Uterus (tissue), 4 donors: ENCODE measurements around the gene SH2D7. TPM values are rescaled to one million over a fixed set of nuclear protein-coding genes. Genes with fewer than 3 reads are reported as not detected.

ENCODE experiments used
- DNase-seq, 2 donors: peaks; one replicate each; pipeline ENCODE4 v3.0.0-alpha.2; 2019 to 2020
- H3K27ac ChIP-seq, 2 donors: fragments of 200-600 bp; sonication (generic); 1 replicate in 1 of 2; 2 replicates in 1 of 2; pipeline ENCODE4 v1.5.1; 2016 to 2018
- H3K27me3 ChIP-seq, 2 donors: fragments of 200-600 bp; sonication (generic); one replicate each; pipeline ENCODE4 v1.5.1; 2018 to 2019; ENCODE audit warnings: control low read depth in 1 of 2
- H3K36me3 ChIP-seq, 2 donors: fragments of 200-600 bp; sonication (generic); one replicate each; pipeline ENCODE4 v1.5.1; 2019; ENCODE audit warnings: control low read depth in 1 of 2
- H3K4me1 ChIP-seq, 2 donors: fragments of 200-600 bp; sonication (generic); one replicate each; pipeline ENCODE4 v1.5.1; 2018 to 2019; ENCODE audit warnings: control low read depth in 1 of 2
- H3K4me3 ChIP-seq, 2 donors: fragments of 200-600 bp; sonication (generic); 1 replicate in 1 of 2; 2 replicates in 1 of 2; pipeline ENCODE4 v1.5.1; 2018 to 2019; ENCODE audit warnings: mild to moderate bottlenecking in 1 of 2
- H3K9me3 ChIP-seq, 2 donors: fragments of 200-600 bp; sonication (generic); one replicate each; pipeline ENCODE4 v1.5.1; 2019; ENCODE audit warnings: control low read depth in 1 of 2
- CTCF ChIP-seq, 4 experiments: fragments of 200-600 bp in 2 of 4; fragments of 450-650 bp in 2 of 4; sonication (generic) in 2 of 4; IDR thresholded peaks; one replicate each; pipeline ENCODE4 v1.5.1; 2016 to 2019; ENCODE audit warnings: antibody characterized with exemption in 4 of 4, mild to moderate bottlenecking in 2 of 4, moderate library complexity in 1 of 4
- POLR2A ChIP-seq, 2 donors: fragments of 450-650 bp; IDR thresholded peaks; one replicate each; pipeline ENCODE4 v1.6.1; 2016; ENCODE audit warnings: antibody characterized with exemption in 2 of 2, mild to moderate bottlenecking in 1 of 2, moderate library complexity in 1 of 2
- intact Hi-C: fragments of 100-400 bp; cut with DNase I; formaldehyde crosslinking; loops from one replicate; pipeline ENCODE4 v1.15.1; 2023; ENCODE audit warnings: low total_unique reads
- total RNA-seq, 4 donors: library from RNA; depleted of rRNA in 3 of 4; stranded (reverse); fragments of >200 nt in 3 of 4; gene quantifications; one replicate each; pipeline versions ENCODE4 v1.1.0 to v1.2.4, GENCODE V29; 2014 to 2023
- donor health status: DM: yes; HTN: yes; CAD: no.

The SH2D7 gene
- total RNA-seq, 4 donors from 2014 or later: not detected

GRCh38 chr15:78088773-78089080 is 3.6 kb upstream of the SH2D7 start:
- Histone ChIP-seq H3K27ac (no peak overlapping the region), H3K4me3 (no peak overlapping the region), H3K36me3 (no peaks in the 10 kb centered on the region), H3K9me3 (no peaks in the 10 kb centered on the region), H3K4me1 (no peaks in the 10 kb centered on the region), H3K27me3 (no peaks in the 10 kb centered on the region)
- DNase-seq: no peak
- no peak for TF ChIP-seq CTCF (IDR thresholded peaks at IDR 0.05)
- no peak for TF ChIP-seq POLR2A (IDR thresholded peaks at IDR 0.05)
- intact Hi-C loops: no loop called here

GRCh38 chr15:78090422-78091063 is 1.8 kb upstream of the SH2D7 start:
- Histone ChIP-seq H3K9me3 (no peaks in the 10 kb centered on the region), H3K27ac (no peak overlapping the region), H3K4me1 (no peaks in the 10 kb centered on the region), H3K27me3 (no peaks in the 10 kb centered on the region), H3K4me3 (no peak overlapping the region), H3K36me3 (no peaks in the 10 kb centered on the region)
- no peak for TF ChIP-seq CTCF (IDR thresholded peaks at IDR 0.05)
- TF ChIP-seq POLR2A (IDR thresholded peaks at IDR 0.05): no peak
- DNase-seq: no peak
- intact Hi-C loops: no loop called here

- H3K36me3 ChIP-seq: no peaks in the 10 kb centered on the region
- H3K27me3 ChIP-seq: no peaks in the 10 kb centered on the region
- peak overlapping the region in 1 of 2 donors; percentile 37 for H3K27ac ChIP-seq
- H3K9me3 ChIP-seq: no peaks in the 10 kb centered on the region
- TF ChIP-seq POLR2A (IDR thresholded peaks at IDR 0.05): no peak
- no peak for TF ChIP-seq CTCF (IDR thresholded peaks at IDR 0.05)
- no peak overlapping the region for H3K4me3 ChIP-seq
- intact Hi-C loops: no loop called here
- peak; percentile 18 to 28 for DNase-seq
- no peaks in the 10 kb centered on the region for H3K4me1 ChIP-seq
Measured at GRCh38 chr15:78093242-78094020, 1.1 kb downstream of the SH2D7 start.

GRCh38 chr15:78097667-78098066 is 5.3 kb downstream of the SH2D7 start:
- no peaks in the 10 kb centered on the region for H3K36me3 ChIP-seq
- no peaks in the 10 kb centered on the region for H3K4me1 ChIP-seq
- no peaks in the 10 kb centered on the region for H3K9me3 ChIP-seq
- no peaks in the 10 kb centered on the region for H3K27me3 ChIP-seq
- no peak for TF ChIP-seq POLR2A (IDR thresholded peaks at IDR 0.05)
- H3K4me3 ChIP-seq: no peak overlapping the region
- DNase-seq: no peak
- intact Hi-C loops: no loop called here
- no peak overlapping the region for H3K27ac ChIP-seq

GRCh38 chr15:78098131-78098755 is 5.9 kb downstream of the SH2D7 start:
- Histone ChIP-seq H3K4me3 (no peak overlapping the region), H3K9me3 (no peaks in the 10 kb centered on the region), H3K36me3 (no peaks in the 10 kb centered on the region), H3K4me1 (no peaks in the 10 kb centered on the region), H3K27me3 (no peaks in the 10 kb centered on the region), H3K27ac (no peak overlapping the region)
- DNase-seq: peak in 1 of 2 donors; percentile 7
- no peak for TF ChIP-seq CTCF (IDR thresholded peaks at IDR 0.05)
- no peak for TF ChIP-seq POLR2A (IDR thresholded peaks at IDR 0.05)
- intact Hi-C loops: no loop called here
